CMK (cell line): ENCODE measurements around the gene ZNF587.
"Not testable (repeated sequence)": the region's sequence is repeated elsewhere in the genome, so short reads cannot be mapped to it uniquely, and the experiment has no call there.

ENCODE experiments used
- DNase-seq: peaks from one replicate; pipeline ENCODE4 v3.0.0-alpha.2; 2010; ENCODE audit warnings: low read depth

The ZNF587 gene

DNA sequence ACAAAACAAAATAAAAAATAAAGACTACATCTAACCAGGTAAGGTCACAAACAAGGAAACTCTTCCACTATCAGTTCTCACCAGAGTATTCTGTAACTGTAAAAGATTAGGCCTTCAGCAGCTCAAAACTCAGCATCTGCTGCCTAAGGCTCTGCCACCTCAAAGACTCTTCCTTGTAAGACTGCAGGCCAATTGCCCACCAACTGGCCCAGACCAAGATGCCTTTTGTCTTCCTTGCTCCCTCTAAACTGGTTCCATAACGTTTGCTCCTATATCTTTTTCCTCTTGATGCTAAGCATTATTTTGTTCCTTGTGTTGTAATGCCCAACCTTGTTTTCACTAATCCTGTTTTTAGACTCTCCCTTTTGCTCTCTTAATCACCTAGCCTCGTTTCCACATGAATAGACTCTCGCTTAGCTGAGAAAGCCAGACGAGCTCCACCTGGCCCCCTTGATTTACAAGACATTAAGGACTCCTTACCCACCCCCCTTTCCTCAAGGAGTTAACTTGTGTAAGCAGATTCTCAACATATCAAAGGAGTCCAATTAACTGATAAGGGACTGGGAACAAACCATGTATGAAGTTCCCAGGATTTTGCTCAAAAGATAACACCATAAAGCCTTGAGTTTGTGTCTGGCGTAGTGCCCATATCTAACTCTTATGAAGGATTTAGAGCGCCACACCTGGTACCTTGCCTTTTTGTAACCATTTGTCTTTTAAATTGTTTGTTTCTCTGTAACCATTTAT, 37.7 kb downstream of the ZNF587 start:
- DNase-seq: no peak

DNA sequence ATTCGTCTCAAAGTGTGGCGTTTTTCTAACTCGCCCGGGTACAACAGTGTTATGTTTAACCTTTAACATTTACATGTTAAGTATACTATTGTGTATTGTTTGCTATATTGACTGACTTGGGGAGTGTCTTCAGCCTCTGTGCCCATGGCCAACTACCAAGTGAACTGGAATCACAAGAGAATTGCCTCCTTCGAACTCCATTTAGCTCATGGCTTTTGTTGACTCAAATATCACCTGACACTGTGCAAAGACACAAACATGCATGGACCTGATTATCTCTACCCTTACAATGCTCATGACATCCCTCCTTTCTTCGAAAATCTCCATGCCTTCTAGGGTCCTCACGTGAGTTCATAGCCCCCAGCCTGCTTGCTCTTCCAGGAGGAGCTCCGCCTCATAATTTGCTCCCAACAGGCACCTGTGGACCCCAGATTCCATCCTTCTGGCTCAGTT, 38.5 kb downstream of the ZNF587 start:
- DNase-seq: no peak

DNA sequence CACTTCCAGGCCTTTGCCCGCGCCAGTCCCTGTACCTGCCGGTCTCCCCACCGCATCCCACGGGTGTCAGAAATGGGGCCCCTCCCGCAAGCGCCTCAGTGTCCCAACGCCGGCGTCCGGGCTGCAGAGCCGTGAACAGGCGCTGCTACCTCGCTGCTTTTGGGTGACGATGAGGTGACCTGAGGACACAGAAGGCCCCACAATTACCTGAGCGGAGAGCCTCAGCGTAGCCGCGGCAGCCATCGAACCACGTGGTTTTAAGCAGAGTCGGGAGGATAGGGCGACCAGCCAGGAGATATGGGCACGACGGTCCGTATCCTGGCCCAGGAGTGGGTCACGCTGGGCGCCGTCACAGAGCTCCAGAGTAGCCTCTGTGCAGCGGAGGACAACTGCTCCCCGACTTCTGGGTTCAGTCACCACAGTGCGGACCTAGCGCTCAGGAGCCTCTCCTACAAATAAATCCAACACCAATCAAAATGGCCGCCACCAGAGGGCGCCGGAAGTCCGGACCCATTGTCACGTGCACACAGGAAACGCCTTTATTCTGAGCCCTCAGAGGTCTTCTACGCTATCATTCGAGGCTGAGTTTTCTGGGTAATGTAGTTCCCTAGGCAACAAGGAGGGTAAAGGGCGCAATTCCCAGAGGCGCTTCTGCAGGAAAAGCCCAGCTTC, 39.0 kb downstream of the ZNF587 start, which contains the start of gene ZNF814:
TSS of gene ZNF814 (minus strand) at position 478 of the 672 bp plus-strand sequence. CDS start at position 243, 235 bp downstream.
- no peak for DNase-seq

DNA sequence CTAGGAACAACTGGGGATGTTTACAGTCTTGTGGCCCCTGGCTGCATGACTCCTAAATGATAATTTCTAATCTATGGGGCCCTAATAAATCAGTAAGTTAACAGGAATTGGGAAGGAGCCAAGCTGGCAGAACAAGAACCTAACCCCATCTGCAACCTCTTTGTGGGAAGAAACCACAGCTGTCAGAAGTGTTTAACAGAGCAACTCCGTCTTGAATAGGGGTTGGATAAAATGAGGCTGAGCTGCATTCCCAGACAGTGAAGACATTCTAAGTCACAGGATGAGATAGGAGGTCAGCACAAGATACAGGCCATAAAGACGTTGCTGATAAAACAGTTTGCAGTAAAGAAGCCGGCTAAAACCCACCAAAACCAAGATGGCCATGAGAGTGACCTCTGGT, 41.0 kb downstream of the ZNF587 start:
- not testable (repeated sequence) for DNase-seq

DNA sequence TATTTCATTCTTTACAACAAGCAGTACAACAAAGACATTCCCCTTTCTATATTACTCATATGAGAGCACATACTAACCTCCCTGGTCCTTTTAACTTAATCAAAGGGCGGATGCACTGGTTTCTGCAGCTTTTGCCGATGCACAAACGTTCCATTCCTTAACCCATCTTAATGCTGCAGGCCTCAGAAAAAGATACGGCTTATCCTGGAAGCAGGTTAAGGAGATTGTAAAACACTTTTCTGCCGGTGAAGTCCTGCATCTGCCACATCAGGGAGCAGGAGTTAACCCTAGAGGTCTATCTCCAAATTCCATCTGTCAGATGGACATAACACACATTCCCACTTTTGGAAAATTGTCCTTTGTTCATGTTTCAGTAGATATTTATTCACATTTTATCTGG, 50.7 kb downstream of the ZNF587 start:
- no peak for DNase-seq

DNA sequence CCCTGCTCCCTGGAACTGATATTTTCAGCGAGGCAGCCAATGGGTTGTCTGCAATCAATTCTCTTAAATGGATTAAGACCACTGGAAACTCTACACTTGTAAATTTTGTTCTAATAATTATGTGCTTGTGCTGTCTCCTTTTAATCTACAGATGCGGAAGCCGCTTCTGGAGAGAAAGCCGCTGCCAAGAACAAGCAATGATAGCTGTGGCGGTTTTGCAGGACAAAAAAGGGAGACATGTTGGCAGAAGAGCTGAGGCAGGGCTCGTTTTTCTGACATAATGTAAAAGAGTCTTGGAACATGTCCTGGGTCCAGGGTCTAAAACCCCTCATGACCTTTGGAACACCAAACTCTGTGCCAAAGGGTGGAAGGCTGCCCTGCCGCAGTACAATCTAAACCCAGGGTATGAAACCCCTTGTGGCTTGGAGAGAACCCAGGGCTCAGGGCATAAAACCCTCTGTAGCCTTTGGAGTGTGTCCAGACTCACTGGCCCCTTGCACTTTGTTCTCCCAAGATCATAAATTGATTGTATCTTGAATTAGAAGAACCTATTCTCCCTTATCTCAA, 54.0 kb downstream of the ZNF587 start:
- no peak for DNase-seq

DNA sequence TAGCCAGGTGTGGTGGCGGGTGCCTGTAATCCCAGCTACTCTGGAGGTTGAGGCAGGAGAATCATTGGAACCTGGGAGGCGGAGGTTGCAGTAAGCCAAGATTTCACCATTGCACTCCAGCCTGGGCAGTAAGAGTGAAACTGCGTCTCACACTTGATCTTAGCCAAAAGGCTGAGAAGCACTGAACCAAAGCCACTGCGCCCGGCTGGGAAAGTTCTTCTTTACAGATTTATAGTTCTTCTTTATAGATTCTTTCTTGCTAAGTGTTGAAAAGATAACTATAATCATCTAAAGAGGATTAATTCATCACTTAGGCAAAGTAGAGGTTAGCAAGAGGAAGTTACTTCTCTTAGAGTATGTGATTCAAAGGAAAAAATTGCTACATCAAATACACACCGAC, 55.6 kb downstream of the ZNF587 start:
- DNase-seq: no peak

DNA sequence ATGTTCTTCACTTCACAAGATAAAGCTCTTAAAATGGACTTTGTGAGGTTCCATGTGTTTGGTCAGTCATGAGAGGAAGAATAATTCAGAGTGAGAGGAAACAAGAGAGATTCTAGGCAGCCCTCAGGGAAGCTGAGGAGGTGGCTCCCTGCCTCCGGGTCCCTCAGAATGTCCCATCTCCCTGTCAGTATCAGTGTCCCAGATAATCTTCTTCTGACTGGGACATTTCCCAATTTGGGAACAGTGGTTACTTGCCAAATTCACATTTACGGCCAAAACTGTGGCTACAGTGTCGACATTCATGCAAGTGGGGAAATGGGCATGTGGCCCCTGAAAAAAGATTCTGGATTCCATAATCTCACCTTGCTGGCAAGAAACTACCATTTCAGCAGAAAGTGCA, 57.7 kb downstream of the ZNF587 start:
- DNase-seq: no peak

DNA sequence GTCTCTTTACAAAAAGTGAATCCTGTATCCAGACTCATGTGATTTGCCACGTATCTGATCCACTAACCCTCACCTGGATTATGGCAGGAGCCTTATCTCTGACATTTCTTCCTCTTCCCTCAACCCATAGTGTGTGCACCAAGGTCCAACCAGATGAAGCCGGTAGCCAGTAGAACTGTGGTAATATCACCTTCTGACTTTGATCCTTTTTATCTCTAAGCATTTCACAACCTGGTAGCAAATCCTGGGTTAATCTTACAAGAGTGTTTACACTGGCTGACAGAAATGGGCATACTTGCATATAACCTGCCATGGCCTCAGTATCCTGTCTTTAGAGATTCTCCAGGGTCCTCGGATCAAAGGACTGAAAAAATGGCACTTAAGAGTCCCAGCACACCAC, 64.9 kb downstream of the ZNF587 start:
- DNase-seq: no peak
